Measurements from ENCODE around the gene PHF2. TPM values are rescaled to one million over a fixed set of nuclear protein-coding genes. Genes with fewer than 3 reads are reported as not detected.

Gene PHF2
- total RNA-seq, 1 donor from 2014 or later, result 12.1 TPM

DNA sequence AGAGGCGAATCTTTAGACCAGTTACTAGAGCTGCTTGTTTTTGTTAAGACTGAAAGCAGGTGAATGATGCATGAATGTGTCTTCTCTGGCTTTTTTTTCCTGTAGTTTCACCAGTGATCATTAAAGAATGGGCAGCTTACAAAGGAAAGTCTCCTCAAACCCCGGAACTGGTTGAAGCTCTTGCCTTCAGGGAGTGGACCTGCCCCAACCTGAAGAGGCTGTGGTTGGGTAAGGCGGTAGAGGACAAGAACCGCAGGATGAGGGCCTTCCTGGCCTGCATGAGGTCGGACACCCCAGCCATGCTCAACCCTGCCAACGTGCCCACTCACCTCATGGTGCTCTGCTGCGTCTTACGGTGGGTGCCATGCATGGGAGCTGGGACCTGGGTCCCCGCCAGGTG is 33.3 kb upstream of the PHF2 start:
- no peak for TF ChIP-seq EZH2 (IDR thresholded peaks at IDR 0.05; ENCODE audit: insufficient read depth, low read length)
- TF ChIP-seq, protein P1, sequence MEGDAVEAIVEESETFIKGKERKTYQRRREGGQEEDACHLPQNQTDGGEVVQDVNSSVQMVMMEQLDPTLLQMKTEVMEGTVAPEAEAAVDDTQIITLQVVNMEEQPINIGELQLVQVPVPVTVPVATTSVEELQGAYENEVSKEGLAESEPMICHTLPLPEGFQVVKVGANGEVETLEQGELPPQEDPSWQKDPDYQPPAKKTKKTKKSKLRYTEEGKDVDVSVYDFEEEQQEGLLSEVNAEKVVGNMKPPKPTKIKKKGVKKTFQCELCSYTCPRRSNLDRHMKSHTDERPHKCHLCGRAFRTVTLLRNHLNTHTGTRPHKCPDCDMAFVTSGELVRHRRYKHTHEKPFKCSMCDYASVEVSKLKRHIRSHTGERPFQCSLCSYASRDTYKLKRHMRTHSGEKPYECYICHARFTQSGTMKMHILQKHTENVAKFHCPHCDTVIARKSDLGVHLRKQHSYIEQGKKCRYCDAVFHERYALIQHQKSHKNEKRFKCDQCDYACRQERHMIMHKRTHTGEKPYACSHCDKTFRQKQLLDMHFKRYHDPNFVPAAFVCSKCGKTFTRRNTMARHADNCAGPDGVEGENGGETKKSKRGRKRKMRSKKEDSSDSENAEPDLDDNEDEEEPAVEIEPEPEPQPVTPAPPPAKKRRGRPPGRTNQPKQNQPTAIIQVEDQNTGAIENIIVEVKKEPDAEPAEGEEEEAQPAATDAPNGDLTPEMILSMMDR (IDR thresholded peaks at IDR 0.05; ENCODE audit: insufficient read depth, low read depth, low read length), result no peak
- Histone ChIP-seq H3K9ac (ENCODE audit: low read length) (no peak overlapping the region), H4K20me1 (ENCODE audit: insufficient read depth, low read length) (peaks cover 34% of the 10 kb centered on the region), H3K27me3 (ENCODE audit: insufficient read depth, low read length) (no peaks in the 10 kb centered on the region), H2AFZ (ENCODE audit: low read depth, low read length) (no peak overlapping the region), H3K27ac (ENCODE audit: low read depth, low read length) (no peak overlapping the region), H3K36me3 (ENCODE audit: insufficient read depth, low read length) (peaks cover 14% of the 10 kb centered on the region), H3K9me3 (ENCODE audit: insufficient read depth, low read depth, low read length) (no peaks in the 10 kb centered on the region), H3K4me1 (ENCODE audit: insufficient read depth, low read length) (no peaks in the 10 kb centered on the region), H3K79me2 (ENCODE audit: insufficient read depth, low read length) (peaks cover 8% of the 10 kb centered on the region), H3K4me3 (ENCODE audit: insufficient read depth, low read depth, low read length) (no peak overlapping the region), H3K4me2 (ENCODE audit: low read length) (no peak overlapping the region)
- Mint-ChIP-seq H3K36me3 (ENCODE audit: low read depth, unreplicated experiment) (peaks cover 9% of the 10 kb centered on the region), H3K4me1 (ENCODE audit: low read depth, unreplicated experiment) (no peaks in the 10 kb centered on the region), H3K27me3 (ENCODE audit: low read depth, unreplicated experiment) (no peaks in the 10 kb centered on the region), H3K4me3 (ENCODE audit: unreplicated experiment) (no peak overlapping the region), H3K9me3 (ENCODE audit: unreplicated experiment) (no peaks in the 10 kb centered on the region), H3K27ac (ENCODE audit: unreplicated experiment) (no peak overlapping the region)
- DNase-seq (ENCODE audit: low read depth) (no peak), FAIRE-seq (no peak)

DNA sequence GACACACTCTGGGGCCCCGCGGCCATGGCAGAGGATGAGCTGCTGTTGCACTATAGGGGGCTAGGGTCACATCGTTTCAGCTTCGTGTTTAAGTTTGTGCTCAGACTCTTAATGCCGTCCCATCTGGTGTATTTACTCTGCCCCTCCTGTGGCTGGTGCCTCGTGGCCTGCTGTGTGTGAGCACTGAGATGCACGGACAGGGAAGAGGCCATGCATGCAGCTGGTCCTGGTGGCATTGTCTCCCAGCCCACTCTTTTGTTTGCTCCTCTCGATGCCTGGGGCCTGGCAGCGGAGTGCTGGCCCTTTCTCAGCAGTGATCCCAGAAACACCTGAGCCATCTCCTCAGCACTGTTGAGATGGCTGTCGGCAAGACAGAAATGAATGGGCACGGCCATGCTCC is 30.0 kb upstream of the PHF2 start:
- H3K27ac Mint-ChIP-seq (ENCODE audit: unreplicated experiment), result no peak overlapping the region

DNA sequence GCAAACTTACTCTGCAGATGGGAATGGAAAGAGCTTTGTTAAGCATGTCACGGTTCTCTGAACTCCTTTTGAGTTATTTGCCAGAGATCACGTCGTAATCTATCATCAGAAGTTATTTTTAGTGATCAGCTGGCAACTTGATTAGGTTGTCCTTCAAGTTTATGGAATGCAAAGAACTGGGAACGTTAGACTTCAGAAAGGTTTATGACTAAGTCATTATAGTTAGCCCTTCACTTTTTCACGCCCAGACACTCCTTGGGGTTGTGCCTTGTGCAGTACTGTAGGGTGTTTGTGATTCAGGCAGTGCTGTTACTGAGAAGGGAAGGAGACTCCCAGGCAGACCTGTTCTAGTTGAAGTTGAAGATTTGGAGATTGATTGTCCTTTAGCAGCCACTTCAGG is 26.8 kb upstream of the PHF2 start:
- Mint-ChIP-seq H3K4me1 (ENCODE audit: low read depth, unreplicated experiment) (no peaks in the 10 kb centered on the region), H3K4me3 (ENCODE audit: unreplicated experiment) (no peak overlapping the region), H3K27ac (ENCODE audit: unreplicated experiment) (no peak overlapping the region), H3K27me3 (ENCODE audit: low read depth, unreplicated experiment) (no peaks in the 10 kb centered on the region), H3K36me3 (ENCODE audit: low read depth, unreplicated experiment) (peaks cover 10% of the 10 kb centered on the region), H3K9me3 (ENCODE audit: unreplicated experiment) (no peaks in the 10 kb centered on the region)
- Histone ChIP-seq H3K9me3 (ENCODE audit: insufficient read depth, low read depth, low read length) (no peaks in the 10 kb centered on the region), H3K36me3 (ENCODE audit: insufficient read depth, low read length) (peaks cover 18% of the 10 kb centered on the region), H3K79me2 (ENCODE audit: insufficient read depth, low read length) (no peaks in the 10 kb centered on the region), H2AFZ (ENCODE audit: low read depth, low read length) (no peak overlapping the region), H3K4me3 (ENCODE audit: insufficient read depth, low read depth, low read length) (no peak overlapping the region), H3K9ac (ENCODE audit: low read length) (no peak overlapping the region), H4K20me1 (ENCODE audit: insufficient read depth, low read length) (peaks cover 21% of the 10 kb centered on the region), H3K4me2 (ENCODE audit: low read length) (no peak overlapping the region), H3K27ac (ENCODE audit: low read depth, low read length) (no peak overlapping the region), H3K27me3 (ENCODE audit: insufficient read depth, low read length) (no peaks in the 10 kb centered on the region), H3K4me1 (ENCODE audit: insufficient read depth, low read length) (no peaks in the 10 kb centered on the region)
- TF ChIP-seq, protein P1 (IDR thresholded peaks at IDR 0.05; ENCODE audit: insufficient read depth, low read depth, low read length), result no peak
- no peak for TF ChIP-seq EZH2 (IDR thresholded peaks at IDR 0.05; ENCODE audit: insufficient read depth, low read length)
- FAIRE-seq (no peak), DNase-seq (ENCODE audit: low read depth) (peak; percentile 3)

More for the DNA sequence above, 30.0 kb upstream of the PHF2 start:
- Mint-ChIP-seq H3K27me3 (ENCODE audit: low read depth, unreplicated experiment) (no peaks in the 10 kb centered on the region), H3K4me1 (ENCODE audit: low read depth, unreplicated experiment) (no peaks in the 10 kb centered on the region), H3K9me3 (ENCODE audit: unreplicated experiment) (no peaks in the 10 kb centered on the region), H3K4me3 (ENCODE audit: unreplicated experiment) (no peak overlapping the region), H3K36me3 (ENCODE audit: low read depth, unreplicated experiment) (peaks cover 12% of the 10 kb centered on the region)
- Histone ChIP-seq H2AFZ (ENCODE audit: low read depth, low read length) (no peak overlapping the region), H3K4me3 (ENCODE audit: insufficient read depth, low read depth, low read length) (no peak overlapping the region), H3K36me3 (ENCODE audit: insufficient read depth, low read length) (peaks cover 17% of the 10 kb centered on the region), H3K27ac (ENCODE audit: low read depth, low read length) (no peak overlapping the region), H3K9ac (ENCODE audit: low read length) (no peak overlapping the region), H3K9me3 (ENCODE audit: insufficient read depth, low read depth, low read length) (no peaks in the 10 kb centered on the region), H3K4me2 (ENCODE audit: low read length) (no peak overlapping the region), H3K79me2 (ENCODE audit: insufficient read depth, low read length) (no peaks in the 10 kb centered on the region), H3K4me1 (ENCODE audit: insufficient read depth, low read length) (no peaks in the 10 kb centered on the region), H3K27me3 (ENCODE audit: insufficient read depth, low read length) (no peaks in the 10 kb centered on the region), H4K20me1 (ENCODE audit: insufficient read depth, low read length) (peaks cover 28% of the 10 kb centered on the region)
- FAIRE-seq (no peak), DNase-seq (ENCODE audit: low read depth) (no peak)
- no peak for TF ChIP-seq EZH2 (IDR thresholded peaks at IDR 0.05; ENCODE audit: insufficient read depth, low read length)
- TF ChIP-seq, protein P1 (IDR thresholded peaks at IDR 0.05; ENCODE audit: insufficient read depth, low read depth, low read length), result no peak
